Endothelial cell of umbilical vein (primary cell): Measurements from ENCODE around the gene TRMT11.

ENCODE experiments used
- EZH2 ChIP-seq: IDR thresholded peaks from 2 replicates; pipeline ENCODE4 v1.6.1; 2012; ENCODE audit warnings: borderline replicate concordance, low read depth, mild to moderate bottlenecking, moderate library complexity, low read length, inconsistent platforms; ENCODE audit not compliant: severe bottlenecking
- FOS ChIP-seq: IDR thresholded peaks from 2 replicates; pipeline ENCODE4 v1.6.1; 2011; ENCODE audit warnings: mild to moderate bottlenecking, low read length, moderate library complexity, borderline replicate concordance; ENCODE audit not compliant: insufficient read depth
- JUN ChIP-seq: IDR thresholded peaks from 2 replicates; pipeline ENCODE4 v1.6.1; 2011; ENCODE audit warnings: borderline replicate concordance, low read depth; ENCODE audit not compliant: insufficient read length, insufficient read depth
- MYC ChIP-seq: IDR thresholded peaks from one replicate; pipeline ENCODE4 v1.6.1; 2011; ENCODE audit warnings: mild to moderate bottlenecking, low read depth, low read length
- POLR2A ChIP-seq: IDR thresholded peaks from 2 replicates; pipeline ENCODE4 v1.6.1; 2012; ENCODE audit warnings: low read depth, mild to moderate bottlenecking, control low read depth, low read length
- POLR2AphosphoS5 ChIP-seq: IDR thresholded peaks from 2 replicates; pipeline ENCODE4 v1.6.1; 2012; ENCODE audit warnings: low read depth, mild to moderate bottlenecking, control low read depth, low read length, moderate library complexity; ENCODE audit not compliant: insufficient read depth
- TF ChIP-seq, protein P1 (sequence below), 2 donors: IDR thresholded peaks; 1 replicate in 1 of 2; 2 replicates in 1 of 2; pipeline ENCODE4 v1.5.1; 2011; ENCODE audit warnings: low read length in 2 of 2, mild to moderate bottlenecking in 2 of 2, moderate library complexity in 2 of 2, control low read depth in 1 of 2, inconsistent platforms in 1 of 2, low read depth in 1 of 2; ENCODE audit not compliant: insufficient read depth in 1 of 2; ENCODE audit errors: extremely low read depth in 1 of 2

DNA sequence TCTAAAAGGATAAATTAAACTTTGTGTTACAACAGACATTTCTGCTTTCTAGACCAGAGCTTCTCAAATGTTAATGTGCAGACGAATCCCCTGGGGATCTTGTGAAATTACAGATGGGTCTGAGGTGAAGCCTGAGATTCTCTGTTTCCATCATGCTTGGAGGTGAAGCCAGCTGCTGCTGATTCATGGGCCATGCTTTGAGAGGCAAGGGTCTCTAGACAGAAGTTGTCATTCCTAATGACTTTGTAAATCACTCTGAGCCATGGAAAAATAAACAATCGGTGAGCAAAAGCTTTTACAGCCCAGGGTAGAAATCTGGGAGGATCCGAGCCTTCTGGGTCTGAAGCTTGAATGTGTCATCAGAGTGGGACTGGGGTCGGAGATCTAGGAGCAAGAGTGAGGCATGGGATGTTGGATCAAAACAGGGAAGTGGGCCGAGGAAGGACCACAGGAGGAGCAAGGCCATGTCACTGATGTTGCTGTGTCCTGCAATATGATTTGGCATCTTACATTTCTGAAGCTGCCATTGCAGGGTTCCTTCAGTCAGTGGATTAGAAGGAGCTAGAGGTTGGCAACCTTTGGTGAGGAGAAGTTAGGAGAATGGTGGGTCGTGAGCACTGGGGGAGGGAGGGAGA lies 77.3 kb downstream of the TRMT11 start:
- TF ChIP-seq, protein P1, sequence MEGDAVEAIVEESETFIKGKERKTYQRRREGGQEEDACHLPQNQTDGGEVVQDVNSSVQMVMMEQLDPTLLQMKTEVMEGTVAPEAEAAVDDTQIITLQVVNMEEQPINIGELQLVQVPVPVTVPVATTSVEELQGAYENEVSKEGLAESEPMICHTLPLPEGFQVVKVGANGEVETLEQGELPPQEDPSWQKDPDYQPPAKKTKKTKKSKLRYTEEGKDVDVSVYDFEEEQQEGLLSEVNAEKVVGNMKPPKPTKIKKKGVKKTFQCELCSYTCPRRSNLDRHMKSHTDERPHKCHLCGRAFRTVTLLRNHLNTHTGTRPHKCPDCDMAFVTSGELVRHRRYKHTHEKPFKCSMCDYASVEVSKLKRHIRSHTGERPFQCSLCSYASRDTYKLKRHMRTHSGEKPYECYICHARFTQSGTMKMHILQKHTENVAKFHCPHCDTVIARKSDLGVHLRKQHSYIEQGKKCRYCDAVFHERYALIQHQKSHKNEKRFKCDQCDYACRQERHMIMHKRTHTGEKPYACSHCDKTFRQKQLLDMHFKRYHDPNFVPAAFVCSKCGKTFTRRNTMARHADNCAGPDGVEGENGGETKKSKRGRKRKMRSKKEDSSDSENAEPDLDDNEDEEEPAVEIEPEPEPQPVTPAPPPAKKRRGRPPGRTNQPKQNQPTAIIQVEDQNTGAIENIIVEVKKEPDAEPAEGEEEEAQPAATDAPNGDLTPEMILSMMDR (IDR thresholded peaks at IDR 0.05; ENCODE audit: extremely low read depth in 1 of 2, insufficient read depth in 1 of 2, low read depth in 1 of 2, low read length in 2 of 2): no peak
- TF ChIP-seq POLR2A: no peak
- no peak for TF ChIP-seq POLR2AphosphoS5
- no peak for TF ChIP-seq EZH2
- no peak for TF ChIP-seq FOS
- no peak for TF ChIP-seq JUN
- TF ChIP-seq MYC: no peak
